A204.1 (cell line): ENCODE results near the gene CCDC9B.
A peak's percentile ranks its signal among the peaks of the same experiment; 100 is the strongest.

ENCODE experiments used
- FAIRE-seq: peaks from 2 replicates; lab custom pipeline; 2012; peaks lifted over from hg19 to GRCh38; lab: Jason Lieb, UNC

CCDC9B gene

GRCh38 chr15:40340740-40341400, at the start of gene CCDC9B:
TSS of gene CCDC9B (minus strand) at chr15:40340939. CDS start at chr15:40340819, 120 bp downstream.
- FAIRE-seq: no peak

GRCh38 chr15:40389824-40390595, 49.3 kb upstream of the CCDC9B start:
- FAIRE-seq: no peak

GRCh38 chr15:40388941-40389823, 48.4 kb upstream of the CCDC9B start:
- FAIRE-seq: no peak

- no peak for FAIRE-seq
Measured at GRCh38 chr15:40386480-40386879, 45.7 kb upstream of the CCDC9B start.

GRCh38 chr15:40382580-40383456, 42.1 kb upstream of the CCDC9B start, which contains the start of gene KNSTRN:
TSS of gene KNSTRN (plus strand) at chr15:40382721. CDS start at chr15:40382836, 115 bp downstream.
- FAIRE-seq: peak; percentile 91

GRCh38 chr15:40381818-40382529, 41.2 kb upstream of the CCDC9B start:
- no peak for FAIRE-seq

GRCh38 chr15:40380636-40381035, 39.9 kb upstream of the CCDC9B start:
- FAIRE-seq: no peak

- FAIRE-seq: no peak
Measured at GRCh38 chr15:40379853-40380252, 39.1 kb upstream of the CCDC9B start.

- FAIRE-seq: no peak
Measured at GRCh38 chr15:40379374-40379773, 38.6 kb upstream of the CCDC9B start.

GRCh38 chr15:40377606-40378005, 36.9 kb upstream of the CCDC9B start:
- no peak for FAIRE-seq

- no peak for FAIRE-seq
Measured at GRCh38 chr15:40372981-40373380, 32.2 kb upstream of the CCDC9B start.

GRCh38 chr15:40369971-40370370, 29.2 kb upstream of the CCDC9B start:
- FAIRE-seq: no peak

- no peak for FAIRE-seq
Measured at GRCh38 chr15:40369474-40369869, 28.7 kb upstream of the CCDC9B start.

GRCh38 chr15:40368719-40369473, 28.2 kb upstream of the CCDC9B start:
- FAIRE-seq: no peak

- FAIRE-seq: no peak
Measured at GRCh38 chr15:40367686-40368611, 27.2 kb upstream of the CCDC9B start.

- FAIRE-seq: no peak
Measured at GRCh38 chr15:40367371-40367685, 26.6 kb upstream of the CCDC9B start.

GRCh38 chr15:40366457-40367370, 26.0 kb upstream of the CCDC9B start:
- FAIRE-seq: no peak
